A549 (cell line): ENCODE results near the gene RARB.

Experiments
- CHD2 ChIP-seq: fragments of 150-350 bp; IDR thresholded peaks from 2 replicates; pipeline ENCODE4 v1.6.1; 2014; ENCODE audit warnings: low read length; ENCODE audit not compliant: partially characterized antibody
- EP300 ChIP-seq, 2 experiments: fragments of >200 bp; sonication (Bioruptor Twin); formaldehyde crosslinking; IDR thresholded peaks; 2 replicates in 1 of 2; 3 replicates in 1 of 2; pipeline ENCODE4 v1.6.1; 2016 to 2017
- HOXA7 ChIP-seq: fragments of 250-450 bp; sonication (Bioruptor Pico); IDR thresholded peaks from 2 replicates; pipeline ENCODE4 v1.5.0; 2020; ENCODE audit warnings: mild to moderate bottlenecking, moderate library complexity
- KDM1A ChIP-seq: fragments of 200-600 bp; sonication (generic); IDR thresholded peaks from 2 replicates; pipeline ENCODE4 v1.6.1; 2016; ENCODE audit warnings: low read depth, mild to moderate bottlenecking
- MAFK ChIP-seq: fragments of 450-650 bp; IDR thresholded peaks from 2 replicates; pipeline ENCODE4 v1.6.1; 2014; ENCODE audit not compliant: partially characterized antibody
- POLR2A ChIP-seq: IDR thresholded peaks from 2 replicates; pipeline ENCODE4 v1.6.1; 2012; ENCODE audit warnings: mild to moderate bottlenecking, low read length
- RAD21 ChIP-seq, 2 experiments: fragments of >200 bp in 1 of 2; sonication (Bioruptor Twin) in 1 of 2; formaldehyde crosslinking in 1 of 2; IDR thresholded peaks in 1 of 2; conservative IDR thresholded peaks in 1 of 2; 2 replicates in 1 of 2; 3 replicates in 1 of 2; pipeline ENCODE4 v1.6.1; 2012 to 2018; ENCODE audit warnings: inconsistent platforms in 1 of 2
- RCOR1 ChIP-seq: fragments of 150-350 bp; IDR thresholded peaks from 2 replicates; pipeline ENCODE4 v1.6.1; 2014; ENCODE audit warnings: antibody characterized with exemption, low read length, low read depth
- SMC3 ChIP-seq: fragments of >200 bp; sonication (Bioruptor Twin); formaldehyde crosslinking; IDR thresholded peaks from 3 replicates; pipeline ENCODE4 v1.6.1; 2018; ENCODE audit warnings: inconsistent platforms
- TF ChIP-seq, protein P1 (sequence below): fragments of >200 bp; sonication (Bioruptor Twin); formaldehyde crosslinking; IDR thresholded peaks from 3 replicates; pipeline ENCODE4 v1.5.1; 2016
- TF ChIP-seq, protein P2 (sequence below): fragments of 450-650 bp; IDR thresholded peaks from 2 replicates; pipeline ENCODE4 v1.6.1; 2014; ENCODE audit warnings: antibody characterized with exemption
- TF ChIP-seq, protein P3 (sequence below): fragments of >200 bp; sonication (Bioruptor Twin); formaldehyde crosslinking; IDR thresholded peaks from 2 replicates; pipeline ENCODE4 v1.6.1; 2016

DNA sequence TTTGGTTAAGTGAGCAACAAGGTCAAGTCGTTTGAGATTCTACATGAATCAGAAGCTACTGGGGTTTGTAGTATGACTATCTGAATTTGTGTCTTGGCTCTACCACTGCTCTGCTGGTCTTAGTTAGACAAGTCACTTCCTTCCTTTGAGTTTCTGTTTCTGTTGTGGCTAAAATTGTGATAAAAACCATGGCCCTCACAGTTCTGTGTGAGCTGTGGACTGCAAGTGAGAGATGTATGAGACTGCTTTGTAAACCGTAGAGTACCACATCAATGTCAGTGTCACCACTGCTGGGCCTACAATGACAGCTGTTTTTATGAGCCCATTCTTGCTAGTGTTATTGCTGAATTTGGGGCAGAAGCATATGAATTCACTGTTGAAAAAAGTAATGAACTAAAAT, 32.7 kb downstream of the RARB start:
- TF ChIP-seq, protein P1, sequence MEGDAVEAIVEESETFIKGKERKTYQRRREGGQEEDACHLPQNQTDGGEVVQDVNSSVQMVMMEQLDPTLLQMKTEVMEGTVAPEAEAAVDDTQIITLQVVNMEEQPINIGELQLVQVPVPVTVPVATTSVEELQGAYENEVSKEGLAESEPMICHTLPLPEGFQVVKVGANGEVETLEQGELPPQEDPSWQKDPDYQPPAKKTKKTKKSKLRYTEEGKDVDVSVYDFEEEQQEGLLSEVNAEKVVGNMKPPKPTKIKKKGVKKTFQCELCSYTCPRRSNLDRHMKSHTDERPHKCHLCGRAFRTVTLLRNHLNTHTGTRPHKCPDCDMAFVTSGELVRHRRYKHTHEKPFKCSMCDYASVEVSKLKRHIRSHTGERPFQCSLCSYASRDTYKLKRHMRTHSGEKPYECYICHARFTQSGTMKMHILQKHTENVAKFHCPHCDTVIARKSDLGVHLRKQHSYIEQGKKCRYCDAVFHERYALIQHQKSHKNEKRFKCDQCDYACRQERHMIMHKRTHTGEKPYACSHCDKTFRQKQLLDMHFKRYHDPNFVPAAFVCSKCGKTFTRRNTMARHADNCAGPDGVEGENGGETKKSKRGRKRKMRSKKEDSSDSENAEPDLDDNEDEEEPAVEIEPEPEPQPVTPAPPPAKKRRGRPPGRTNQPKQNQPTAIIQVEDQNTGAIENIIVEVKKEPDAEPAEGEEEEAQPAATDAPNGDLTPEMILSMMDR: no peak
- TF ChIP-seq KDM1A (no peak), POLR2A (no peak), HOXA7 (CRISPR knock-in tag) (no peak), SMC3 (no peak), RCOR1 (no peak), RAD21 (conservative IDR thresholded peaks at IDR 0.05 in 1 of 2, IDR thresholded peaks at IDR 0.05 in 1 of 2) (no peak), MAFK (no peak), EP300 (IDR thresholded peaks at IDR 0.05) (no peak), CHD2 (no peak)
- TF ChIP-seq, protein P2, sequence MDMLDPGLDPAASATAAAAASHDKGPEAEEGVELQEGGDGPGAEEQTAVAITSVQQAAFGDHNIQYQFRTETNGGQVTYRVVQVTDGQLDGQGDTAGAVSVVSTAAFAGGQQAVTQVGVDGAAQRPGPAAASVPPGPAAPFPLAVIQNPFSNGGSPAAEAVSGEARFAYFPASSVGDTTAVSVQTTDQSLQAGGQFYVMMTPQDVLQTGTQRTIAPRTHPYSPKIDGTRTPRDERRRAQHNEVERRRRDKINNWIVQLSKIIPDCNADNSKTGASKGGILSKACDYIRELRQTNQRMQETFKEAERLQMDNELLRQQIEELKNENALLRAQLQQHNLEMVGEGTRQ: no peak
- TF ChIP-seq, protein P3, sequence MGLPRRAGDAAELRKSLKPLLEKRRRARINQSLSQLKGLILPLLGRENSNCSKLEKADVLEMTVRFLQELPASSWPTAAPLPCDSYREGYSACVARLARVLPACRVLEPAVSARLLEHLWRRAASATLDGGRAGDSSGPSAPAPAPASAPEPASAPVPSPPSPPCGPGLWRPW: no peak
